Mesodermal cell (in vitro differentiated cells): ENCODE data around the gene GPAT3.
"Not testable (repeated sequence)": the region's sequence is repeated elsewhere in the genome, so short reads cannot be mapped to it uniquely, and the experiment has no call there.

ENCODE experiments used
- H3K27ac ChIP-seq: 2 replicates; pipeline ENCODE4 v1.7.0; 2013; ENCODE audit warnings: mild to moderate bottlenecking, low read depth, low read length, moderate library complexity; ENCODE audit not compliant: severe bottlenecking
- H3K36me3 ChIP-seq: 2 replicates; pipeline ENCODE4 v1.7.1; 2013; ENCODE audit warnings: mild to moderate bottlenecking, low read length, moderate library complexity; ENCODE audit not compliant: control insufficient read depth, insufficient read depth
- H3K4me1 ChIP-seq: one replicate; pipeline ENCODE4 v1.7.1; 2013; ENCODE audit warnings: mild to moderate bottlenecking, low read length; ENCODE audit not compliant: insufficient read depth, control insufficient read depth, poor library complexity, severe bottlenecking
- H3K4me3 ChIP-seq: 2 replicates; pipeline ENCODE4 v1.7.0; 2013; ENCODE audit warnings: low read length, control low read depth, mild to moderate bottlenecking; ENCODE audit not compliant: insufficient read depth, poor library complexity, severe bottlenecking; ENCODE audit errors: extremely low read depth
- H3K9me3 ChIP-seq: 2 replicates; pipeline ENCODE4 v1.7.1; 2013; ENCODE audit warnings: mild to moderate bottlenecking, low read length, moderate library complexity; ENCODE audit not compliant: control insufficient read depth
- WGBS, 2 experiments: methylation state at CpG; one replicate each; pipeline ENCODE4 v1.1.5; 2013; ENCODE audit warnings: missing lambda C conversion rate in 2 of 2; ENCODE audit not compliant: insufficient coverage in 2 of 2; 5-methylcytosine and 5-hydroxymethylcytosine counted together

GPAT3 gene

GRCh38 chr4:83572848-83573247 lies 36.9 kb downstream of the GPAT3 start:
- H3K4me3 ChIP-seq: no peak overlapping the region
- H3K9me3 ChIP-seq: no peaks in the 10 kb centered on the region
- no peaks in the 10 kb centered on the region for H3K36me3 ChIP-seq
- 71 to 100% methylated on average over 1 to 2 of the region's 3 CpGs for WGBS, 2 experiments
- no peaks in the 10 kb centered on the region for H3K4me1 ChIP-seq
- H3K27ac ChIP-seq: no peak overlapping the region

DNA sequence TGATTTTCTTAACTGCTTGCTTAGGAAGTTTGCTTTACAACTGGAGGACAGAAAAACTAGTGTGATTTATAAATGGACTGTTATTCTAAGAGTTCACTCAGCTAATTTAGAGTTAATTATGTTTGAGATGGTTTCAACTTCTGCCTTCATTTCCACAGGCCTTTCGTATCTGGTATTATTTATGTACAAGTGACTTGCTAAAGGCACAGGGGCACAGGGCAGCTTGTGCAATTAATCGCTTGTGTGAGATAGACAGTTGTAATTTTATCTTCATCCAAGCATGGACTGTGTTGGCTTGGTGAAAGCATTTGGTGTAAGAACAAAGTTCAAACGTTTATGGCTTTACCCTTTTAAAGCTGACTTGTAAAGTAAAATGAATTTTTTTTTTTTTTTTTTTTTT lies 38.3 kb downstream of the GPAT3 start:
- H3K27ac ChIP-seq: no peak overlapping the region
- 100% methylated on average over 1 to 2 of the region's 3 CpGs for WGBS, 2 experiments

GRCh38 chr4:83576237-83576636 lies 40.3 kb downstream of the GPAT3 start:
- not testable (repeated sequence) for H3K9me3 ChIP-seq, H3K4me3 ChIP-seq, H3K4me1 ChIP-seq, H3K27ac ChIP-seq, H3K36me3 ChIP-seq
- 75 to 100% methylated on average over 2 of the region's 3 CpGs for WGBS, 2 experiments

More for the DNA sequence above, 38.3 kb downstream of the GPAT3 start:
- H3K36me3 ChIP-seq: no peaks in the 10 kb centered on the region
- H3K9me3 ChIP-seq: no peaks in the 10 kb centered on the region
- no peak overlapping the region for H3K4me3 ChIP-seq
- no peaks in the 10 kb centered on the region for H3K4me1 ChIP-seq

DNA sequence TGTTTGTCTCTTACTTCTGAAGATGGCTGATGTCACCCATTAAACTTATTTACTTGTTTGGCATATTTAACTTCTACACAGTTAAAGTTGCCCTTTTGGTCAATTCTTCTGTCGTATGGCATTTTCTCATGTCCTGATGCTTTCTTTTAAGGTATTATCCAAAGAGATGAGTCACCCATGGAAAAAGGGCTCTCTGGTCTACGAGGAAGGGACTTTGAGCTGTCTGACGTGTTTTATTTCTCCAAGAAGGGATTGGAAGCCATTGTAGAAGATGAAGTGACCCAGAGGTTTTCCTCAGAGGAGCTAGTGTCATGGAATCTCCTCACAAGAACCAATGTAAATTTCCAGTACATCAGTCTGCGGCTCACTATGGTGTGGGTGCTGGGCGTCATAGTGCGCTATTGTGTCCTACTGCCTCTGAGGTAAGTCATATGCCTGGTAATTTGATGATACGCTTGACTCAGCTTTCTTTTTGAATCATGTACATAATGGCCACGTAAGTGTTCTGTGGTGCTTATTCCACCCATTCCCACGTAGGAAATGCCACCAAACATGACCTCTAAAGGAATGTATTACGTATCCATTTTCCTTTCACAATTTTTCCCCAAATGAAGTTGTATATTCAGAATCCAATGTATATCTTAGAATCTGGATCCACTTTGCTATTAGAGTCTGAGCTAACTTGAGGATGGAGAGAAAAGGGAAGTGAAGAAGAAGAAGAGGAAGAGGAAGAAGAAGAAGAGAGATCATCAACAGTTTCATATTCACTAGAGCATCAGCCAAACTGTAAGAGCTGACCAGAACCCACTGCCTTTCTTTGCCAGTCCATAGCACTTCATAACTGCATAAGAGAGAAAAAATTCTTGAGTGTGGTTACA lies 45.7 kb downstream of the GPAT3 start:
- Histone ChIP-seq H3K27ac (no peak overlapping the region), H3K4me3 (no peak overlapping the region), H3K4me1 (no peaks in the 10 kb centered on the region), H3K36me3 (no peaks in the 10 kb centered on the region), H3K9me3 (no peaks in the 10 kb centered on the region)
- WGBS, 2 experiments: 95 to 100% methylated on average over 8 to 9 of the region's 10 CpGs

DNA sequence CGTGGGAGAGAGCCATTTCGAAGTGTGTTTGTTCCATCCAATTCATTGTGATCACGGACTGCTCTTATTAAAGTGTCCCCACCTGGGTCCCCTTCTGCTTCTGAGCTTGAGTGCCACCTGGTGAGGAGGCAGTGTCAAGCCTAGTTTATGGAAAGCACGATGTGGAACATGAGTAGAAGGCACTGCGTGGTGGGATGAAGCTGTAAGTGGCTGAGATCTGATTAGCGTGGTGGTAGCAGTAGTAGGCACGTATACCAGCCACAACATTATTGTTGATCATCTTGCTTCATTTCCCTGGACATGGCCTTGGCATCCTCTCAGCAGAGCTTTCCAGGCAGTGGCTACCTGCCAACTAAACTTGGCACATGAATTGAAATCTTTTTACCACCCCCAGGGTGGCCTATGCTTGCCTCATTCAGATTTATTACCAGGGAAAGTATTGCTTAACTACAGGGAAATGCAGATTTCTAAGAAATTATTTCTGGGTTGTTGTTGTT lies 46.4 kb downstream of the GPAT3 start:
- Histone ChIP-seq H3K4me1 (no peaks in the 10 kb centered on the region), H3K36me3 (no peaks in the 10 kb centered on the region), H3K9me3 (no peaks in the 10 kb centered on the region), H3K4me3 (no peak overlapping the region), H3K27ac (no peak overlapping the region)
- WGBS, 2 experiments: 84 to 100% methylated on average over 4 to 6 of the region's 7 CpGs

GRCh38 chr4:83585982-83586508 lies 50.1 kb downstream of the GPAT3 start:
- WGBS, 2 experiments: 91 to 93% methylated on average over 3 of the region's 6 CpGs
- H3K4me3 ChIP-seq: no peak overlapping the region
- H3K27ac ChIP-seq: no peak overlapping the region
- H3K36me3 ChIP-seq: no peaks in the 10 kb centered on the region
- no peaks in the 10 kb centered on the region for H3K4me1 ChIP-seq
- H3K9me3 ChIP-seq: no peaks in the 10 kb centered on the region

GRCh38 chr4:83589279-83589678 lies 53.4 kb downstream of the GPAT3 start:
- Histone ChIP-seq H3K4me1 (no peaks in the 10 kb centered on the region), H3K4me3 (no peak overlapping the region), H3K36me3 (no peaks in the 10 kb centered on the region), H3K9me3 (no peaks in the 10 kb centered on the region), H3K27ac (no peak overlapping the region)
- WGBS, 2 experiments: 59 to 66% methylated on average over 2 of the region's 3 CpGs

DNA sequence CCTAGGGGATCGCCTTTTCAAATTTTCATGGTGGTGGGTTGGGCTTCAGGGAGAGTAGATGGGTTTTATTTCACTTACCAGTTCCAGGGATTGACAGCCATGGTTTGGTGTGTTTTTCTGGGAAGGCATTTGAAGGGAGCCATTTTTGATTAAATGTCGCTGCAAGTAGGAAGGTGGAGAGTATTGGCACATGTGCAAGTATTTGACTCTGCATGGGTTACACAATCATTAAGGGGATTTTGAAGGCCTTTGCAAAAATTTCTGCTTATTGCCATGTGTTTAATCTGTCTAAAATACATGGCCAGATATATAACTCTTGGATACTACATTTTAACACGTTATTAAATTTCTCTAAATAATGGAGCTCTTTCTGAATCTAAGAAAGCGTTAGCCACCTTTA lies 55.1 kb downstream of the GPAT3 start:
- no peaks in the 10 kb centered on the region for H3K36me3 ChIP-seq
- no peaks in the 10 kb centered on the region for H3K9me3 ChIP-seq
- no peak overlapping the region for H3K27ac ChIP-seq
- no peak overlapping the region for H3K4me3 ChIP-seq
- H3K4me1 ChIP-seq: no peaks in the 10 kb centered on the region
- WGBS, 2 experiments: 91 to 100% methylated on average over 2 of the region's 4 CpGs

DNA sequence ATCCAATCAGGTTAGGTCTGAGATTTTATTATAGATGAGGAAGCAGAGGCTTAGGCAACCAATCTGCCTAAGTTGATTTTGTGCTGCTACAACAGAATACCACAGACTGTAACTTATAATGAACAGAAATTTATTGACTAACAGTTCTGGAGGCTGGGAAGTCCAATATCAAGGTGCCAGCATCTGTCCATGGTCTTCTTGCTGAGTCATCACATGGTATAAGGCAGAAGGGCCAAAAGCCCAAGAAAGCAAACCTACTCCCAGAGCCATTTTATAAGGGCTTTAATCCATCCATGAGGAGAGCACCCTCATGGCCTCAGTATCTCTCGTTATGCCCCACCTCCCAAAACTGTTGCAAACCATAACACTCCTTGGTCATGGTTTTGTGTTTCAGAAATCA lies 55.8 kb downstream of the GPAT3 start:
- no peaks in the 10 kb centered on the region for H3K9me3 ChIP-seq
- WGBS, 2 experiments: 83% methylated on average over 1 of the region's 1 CpG; no CpG with 5 or more reads in 1 of the 2 experiments
- no peaks in the 10 kb centered on the region for H3K36me3 ChIP-seq
- no peaks in the 10 kb centered on the region for H3K4me1 ChIP-seq
- no peak overlapping the region for H3K4me3 ChIP-seq
- no peak overlapping the region for H3K27ac ChIP-seq

- no CpG with 5 or more reads among the region's 1 CpG for WGBS, 2 experiments
Observed at GRCh38 chr4:83599183-83599582, 63.3 kb downstream of the GPAT3 start.

DNA sequence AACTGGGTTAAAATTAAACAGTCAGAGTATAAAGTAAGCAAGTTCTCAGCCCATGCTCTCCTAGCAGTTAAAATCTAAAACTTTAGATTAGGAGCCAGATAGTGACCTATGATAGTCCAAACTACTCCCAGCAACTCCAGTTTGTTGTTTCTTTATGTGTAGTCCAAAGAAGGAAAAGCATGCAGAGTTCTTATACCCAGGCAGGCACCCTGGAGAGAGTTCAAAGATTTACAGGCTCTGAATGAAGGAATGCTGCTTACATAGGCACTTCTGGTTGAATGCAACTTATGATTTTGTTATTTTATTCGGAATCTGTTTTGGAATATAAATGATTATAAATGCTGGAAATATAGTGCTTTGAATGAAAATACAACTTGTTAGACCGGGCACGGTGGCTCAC lies 67.2 kb downstream of the GPAT3 start:
- Histone ChIP-seq H3K4me1 (no peaks in the 10 kb centered on the region), H3K27ac (no peak overlapping the region), H3K4me3 (no peak overlapping the region), H3K36me3 (no peaks in the 10 kb centered on the region), H3K9me3 (no peaks in the 10 kb centered on the region)
- 77 to 96% methylated on average over 3 of the region's 3 CpGs for WGBS, 2 experiments

More at GRCh38 chr4:83599183-83599582, 63.3 kb downstream of the GPAT3 start:
- no peak overlapping the region for H3K27ac ChIP-seq
- no peaks in the 10 kb centered on the region for H3K9me3 ChIP-seq
- H3K36me3 ChIP-seq: no peaks in the 10 kb centered on the region
- H3K4me3 ChIP-seq: no peak overlapping the region
- no peaks in the 10 kb centered on the region for H3K4me1 ChIP-seq
